LHCN-M2 (cell line): ENCODE measurements around the gene SLC24A5. TPM values are rescaled to one million over a fixed set of nuclear protein-coding genes. Genes with fewer than 3 reads are reported as not detected.

Source experiments
- DNase-seq: peaks from one replicate; pipeline ENCODE4 v3.0.0-alpha.2; 2012; ENCODE audit warnings: low read depth
- total RNA-seq: library from RNA; depleted of rRNA; stranded (reverse); fragments of >200 nt; gene quantifications from 2 replicates; pipeline ENCODE4 v1.2.3, GENCODE V29; 2014; rRNA removed

SLC24A5 gene
- total RNA-seq, 1 experiment from 2014 or later, result not detected

DNA sequence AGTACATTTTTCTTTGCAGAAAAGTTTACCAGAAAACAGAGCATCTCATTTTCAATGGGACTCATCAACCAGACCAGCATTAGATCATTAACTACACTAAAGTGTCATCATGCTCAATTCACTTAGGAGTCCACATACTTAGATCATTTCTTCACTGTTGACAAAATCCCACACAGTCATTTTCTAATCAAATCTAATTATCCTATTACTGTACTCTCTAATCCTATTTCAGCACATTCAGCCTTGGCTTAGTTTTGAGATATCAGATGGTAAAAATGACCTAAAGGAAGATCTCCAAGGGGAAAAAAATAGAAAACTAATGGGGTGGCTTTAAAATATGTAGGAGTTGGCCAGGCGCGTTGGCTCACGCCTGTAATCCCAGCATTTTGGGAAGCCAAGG lies 65.5 kb downstream of the SLC24A5 start:
- no peak for DNase-seq

DNA sequence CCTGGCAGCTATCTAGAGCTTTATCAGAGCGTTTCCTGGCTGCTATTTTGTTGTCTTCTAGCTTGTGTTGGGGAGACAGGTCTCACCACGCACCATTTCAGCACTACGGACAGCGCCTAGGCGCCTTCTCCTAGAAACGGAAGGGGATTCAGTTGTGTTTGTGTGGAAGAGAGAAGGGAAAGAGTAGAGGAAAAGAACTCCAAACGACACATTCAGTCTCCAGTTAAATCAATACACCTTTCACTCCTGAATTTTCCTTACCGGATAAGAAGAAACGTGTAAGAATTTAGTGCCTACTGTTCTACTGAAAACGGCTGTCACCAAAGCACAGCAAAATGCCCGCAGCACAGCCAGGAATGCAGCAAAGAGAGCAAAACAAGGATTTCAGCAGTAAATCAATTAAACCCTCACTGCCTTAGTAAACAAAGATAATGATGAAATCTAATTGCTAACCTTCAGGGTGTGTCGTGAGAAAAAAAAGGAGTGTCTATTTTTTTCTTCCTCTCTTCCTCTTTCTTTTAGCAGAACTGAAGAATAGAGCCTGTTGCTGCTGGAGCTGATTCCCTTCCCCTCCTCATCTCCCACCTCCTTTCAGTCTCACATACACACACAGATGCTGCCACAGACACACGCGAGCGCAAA lies 70.3 kb downstream of the SLC24A5 start:
- peak; percentile 67 for DNase-seq

DNA sequence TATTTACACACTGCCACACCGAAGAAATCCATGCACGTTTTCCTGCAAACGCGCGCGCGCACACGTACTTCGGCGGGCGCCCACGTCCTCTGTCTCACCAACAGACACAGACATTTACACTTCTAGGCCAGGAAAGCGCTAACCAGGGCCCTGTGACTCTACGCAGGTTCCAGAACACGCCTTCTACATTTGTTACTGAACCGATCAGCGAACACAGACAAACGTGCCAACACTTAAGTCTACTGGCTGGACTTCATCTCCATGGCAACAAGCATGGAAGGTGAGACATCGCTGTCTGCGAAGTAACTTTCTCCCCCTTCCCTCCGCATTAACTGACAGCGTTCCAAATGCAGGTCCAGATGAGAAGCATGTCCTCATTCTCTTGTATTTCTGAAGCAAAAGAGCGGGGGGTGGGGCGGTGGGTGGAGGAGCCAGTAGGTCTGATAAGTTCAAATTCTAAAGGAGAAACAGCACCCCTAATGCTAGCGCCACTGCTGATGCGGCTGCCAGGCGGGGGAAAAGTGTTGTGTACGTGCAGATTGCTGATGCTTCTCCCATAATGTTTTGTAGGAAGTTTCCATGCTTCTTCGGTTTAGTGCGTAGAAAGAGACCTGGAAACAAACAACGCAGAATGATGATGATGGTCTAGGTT lies 70.9 kb downstream of the SLC24A5 start, which contains the start of gene CTXN2:
Gene CTXN2 (plus strand): TSS at position 92 of the 652 bp plus-strand sequence. CDS start 9,636 bp downstream, outside the sequence.
- DNase-seq, result no peak

Other genes with a start within 250 kb of the SLC24A5 start
- 8.0 and 9.9 TPM in 2 replicates for gene MYEF2, start 57.3 kb downstream of the SLC24A5 start, total RNA-seq
- gene CTXN2, start 70.7 kb downstream of the SLC24A5 start, total RNA-seq, result not detected in 2 replicates
- gene SLC12A1, start 85.3 kb downstream of the SLC24A5 start, total RNA-seq, result not detected in 2 replicates
- gene DUT, start 210.4 kb downstream of the SLC24A5 start, total RNA-seq, result 78.2 and 98.3 TPM in 2 replicates